ENCODE data around the gene SYCP3.

The SYCP3 gene

GRCh38 chr12:101696251-101697196 is 42.7 kb downstream of the SYCP3 start:
- H3K4me3 ChIP-seq (ENCODE audit: low read depth, low read length) = peak overlapping the region; percentile 77
- no peak for TF ChIP-seq CTCF (IDR thresholded peaks at IDR 0.05; ENCODE audit: control insufficient read depth, extremely low read depth, insufficient read depth)
- no peak for DNase-seq (ENCODE audit: low read depth)

GRCh38 chr12:101695706-101696105 is 43.6 kb downstream of the SYCP3 start:
- no peak for TF ChIP-seq CTCF (IDR thresholded peaks at IDR 0.05; ENCODE audit: control insufficient read depth, extremely low read depth, insufficient read depth)
- no peak for DNase-seq (ENCODE audit: low read depth)
- H3K4me3 ChIP-seq (ENCODE audit: low read depth, low read length) = no peak overlapping the region

- no peak for DNase-seq (ENCODE audit: low read depth)
- no peak for TF ChIP-seq CTCF (IDR thresholded peaks at IDR 0.05; ENCODE audit: control insufficient read depth, extremely low read depth, insufficient read depth)
- H3K4me3 ChIP-seq (ENCODE audit: low read depth, low read length) = no peak overlapping the region
These were observed 44.3 kb downstream of the SYCP3 start for GRCh38 chr12:101694986-101695385.

GRCh38 chr12:101694297-101694848 is 44.9 kb downstream of the SYCP3 start:
- TF ChIP-seq CTCF (IDR thresholded peaks at IDR 0.05; ENCODE audit: control insufficient read depth, extremely low read depth, insufficient read depth) = no peak
- DNase-seq (ENCODE audit: low read depth) = no peak
- H3K4me3 ChIP-seq (ENCODE audit: low read depth, low read length) = no peak overlapping the region

GRCh38 chr12:101691503-101692096 is 47.7 kb downstream of the SYCP3 start:
- no peak for TF ChIP-seq CTCF (IDR thresholded peaks at IDR 0.05; ENCODE audit: control insufficient read depth, extremely low read depth, insufficient read depth)
- no peak for DNase-seq (ENCODE audit: low read depth)
- H3K4me3 ChIP-seq (ENCODE audit: low read depth, low read length) = no peak overlapping the region

- no peak for TF ChIP-seq CTCF (IDR thresholded peaks at IDR 0.05; ENCODE audit: control insufficient read depth, extremely low read depth, insufficient read depth)
- no peak overlapping the region for H3K4me3 ChIP-seq (ENCODE audit: low read depth, low read length)
- DNase-seq (ENCODE audit: low read depth) = no peak
These were observed 48.6 kb downstream of the SYCP3 start for GRCh38 chr12:101690544-101691098.
